ENCODE measurements around the gene HERPUD1. TPM values are rescaled to one million over a fixed set of nuclear protein-coding genes. Genes with fewer than 3 reads are reported as not detected.

The HERPUD1 gene
- total RNA-seq, 1 experiment from 2014 or later, result 296 TPM

- CTCF ChIA-PET, result no interaction called here
- BruUV-seq (replicated peaks), result no TSS peak
- no peak overlapping the region for H3K27ac Mint-ChIP-seq (ENCODE audit: unreplicated experiment)
- POLR2A ChIA-PET, result no interaction called here
- H3K27me3 Mint-ChIP-seq (ENCODE audit: insufficient read depth, unreplicated experiment), result no peaks in the 10 kb centered on the region
- H3K4me1 ChIP-seq, result peaks cover 25% of the 10 kb centered on the region
- no peak overlapping the region for H3K4me3 Mint-ChIP-seq (ENCODE audit: unreplicated experiment)
- H3K36me3 Mint-ChIP-seq (ENCODE audit: insufficient read depth, unreplicated experiment), result peaks cover 5% of the 10 kb centered on the region
- no peak for DNase-seq
- no peaks in the 10 kb centered on the region for H3K9me3 Mint-ChIP-seq (ENCODE audit: unreplicated experiment)
- H3K27me3 ChIP-seq (replicated peaks; ENCODE audit: control insufficient read depth, insufficient read depth, low read length), result no peaks in the 10 kb centered on the region
- intact Hi-C loops (cut with micrococcal nuclease; ENCODE audit: unreplicated experiment), result no loop called here
- TF ChIP-seq CTCF (IDR thresholded peaks at IDR 0.05; ENCODE audit: insufficient read depth in 1 of 2, low read depth in 1 of 2, low read length in 1 of 2, severe bottlenecking in 1 of 2, unreplicated experiment in 1 of 2), result no peak
- H3K9me3 ChIP-seq, result no peaks in the 10 kb centered on the region
- H3K4me3 ChIP-seq (ENCODE audit: low read depth, low read length), result no peak overlapping the region
- H3K4me1 Mint-ChIP-seq (ENCODE audit: low read depth, unreplicated experiment), result peaks cover 36% of the 10 kb centered on the region
- no peaks in the 10 kb centered on the region for H3K36me3 ChIP-seq (ENCODE audit: control insufficient read depth, insufficient read depth, low read length)
Observed at GRCh38 chr16:56907401-56907800, 24.5 kb upstream of the HERPUD1 start.

GRCh38 chr16:56909527-56909979 is 22.4 kb upstream of the HERPUD1 start:
- no peak overlapping the region for H3K27ac Mint-ChIP-seq (ENCODE audit: unreplicated experiment)
- peaks cover 5% of the 10 kb centered on the region for H3K36me3 Mint-ChIP-seq (ENCODE audit: insufficient read depth, unreplicated experiment)
- ChIA-PET CTCF (interaction anchor here (0.6 kb wide), 1 partner anchor 40 kb away, joined by 3 read pairs; no protein-coding TSS in a partner anchor), POLR2A (no interaction called here)
- H3K27me3 Mint-ChIP-seq (ENCODE audit: insufficient read depth, unreplicated experiment), result no peaks in the 10 kb centered on the region
- intact Hi-C loops (cut with micrococcal nuclease; ENCODE audit: unreplicated experiment), result no loop called here
- DNase-seq, result peak in 1 of 2 experiments; percentile 40
- no peak for TF ChIP-seq CTCF (IDR thresholded peaks at IDR 0.05; ENCODE audit: insufficient read depth in 1 of 2, low read depth in 1 of 2, low read length in 1 of 2, severe bottlenecking in 1 of 2, unreplicated experiment in 1 of 2)
- no TSS peak for BruUV-seq (replicated peaks)
- peaks cover 37% of the 10 kb centered on the region for H3K4me1 ChIP-seq
- H3K9me3 ChIP-seq, result no peaks in the 10 kb centered on the region
- H3K4me3 Mint-ChIP-seq (ENCODE audit: unreplicated experiment), result no peak overlapping the region
- H3K9me3 Mint-ChIP-seq (ENCODE audit: unreplicated experiment), result no peaks in the 10 kb centered on the region
- no peaks in the 10 kb centered on the region for H3K36me3 ChIP-seq (ENCODE audit: control insufficient read depth, insufficient read depth, low read length)
- H3K27me3 ChIP-seq (replicated peaks; ENCODE audit: control insufficient read depth, insufficient read depth, low read length), result no peaks in the 10 kb centered on the region
- no peak overlapping the region for H3K4me3 ChIP-seq (ENCODE audit: low read depth, low read length)
- peaks cover 44% of the 10 kb centered on the region for H3K4me1 Mint-ChIP-seq (ENCODE audit: low read depth, unreplicated experiment)

DNA sequence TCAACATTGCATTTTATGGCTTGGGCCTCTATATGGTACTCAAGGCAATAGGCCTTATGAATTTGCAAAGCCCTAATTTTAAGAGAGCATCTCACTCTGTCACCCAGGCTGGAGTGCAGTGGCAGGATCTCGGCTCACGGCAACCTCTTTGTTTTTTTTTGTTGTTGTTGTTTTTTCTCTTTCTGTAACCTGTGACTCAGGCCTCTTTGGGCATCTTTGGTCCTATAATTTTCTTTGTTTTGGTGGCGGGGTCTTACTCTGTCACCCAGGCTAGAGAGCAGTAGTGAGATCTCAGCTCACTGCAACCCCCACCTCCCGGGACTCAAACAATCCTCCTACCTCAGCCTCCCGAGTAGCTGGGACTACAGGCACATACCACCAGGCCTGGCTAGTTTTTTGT is 21.8 kb upstream of the HERPUD1 start:
- Histone ChIP-seq H3K36me3 (ENCODE audit: control insufficient read depth, insufficient read depth, low read length) (no peaks in the 10 kb centered on the region), H3K9me3 (no peaks in the 10 kb centered on the region), H3K4me3 (ENCODE audit: low read depth, low read length) (no peak overlapping the region), H3K4me1 (peaks cover 37% of the 10 kb centered on the region), H3K27me3 (replicated peaks; ENCODE audit: control insufficient read depth, insufficient read depth, low read length) (no peaks in the 10 kb centered on the region)
- no peaks in the 10 kb centered on the region for H3K9me3 Mint-ChIP-seq (ENCODE audit: unreplicated experiment)
- ChIA-PET CTCF (interaction anchor here (0.6 to 0.9 kb wide), 2 partner anchors 11 to 40 kb away, joined by 3 read pairs; no protein-coding TSS in a partner anchor), POLR2A (no interaction called here)
- intact Hi-C loops (cut with micrococcal nuclease; ENCODE audit: unreplicated experiment), result no loop called here
- H3K4me1 Mint-ChIP-seq (ENCODE audit: low read depth, unreplicated experiment), result peaks cover 44% of the 10 kb centered on the region
- no peak for DNase-seq
- peaks cover 5% of the 10 kb centered on the region for H3K36me3 Mint-ChIP-seq (ENCODE audit: insufficient read depth, unreplicated experiment)
- H3K4me3 Mint-ChIP-seq (ENCODE audit: unreplicated experiment), result no peak overlapping the region
- TF ChIP-seq CTCF (IDR thresholded peaks at IDR 0.05; ENCODE audit: insufficient read depth in 1 of 2, low read depth in 1 of 2, low read length in 1 of 2, severe bottlenecking in 1 of 2, unreplicated experiment in 1 of 2), result no peak
- BruUV-seq (replicated peaks), result no TSS peak
- peak overlapping the region; percentile 75 for H3K27ac Mint-ChIP-seq (ENCODE audit: unreplicated experiment)
- no peaks in the 10 kb centered on the region for H3K27me3 Mint-ChIP-seq (ENCODE audit: insufficient read depth, unreplicated experiment)

Data from Caco-2 (cell line).